COR-L47 (cell line): ENCODE measurements around the gene JDP2.

Experiments used
- DNase-seq: peaks from one replicate; lab custom pipeline; 2025; lab: John Stamatoyannopoulos, UW

The JDP2 gene

DNA sequence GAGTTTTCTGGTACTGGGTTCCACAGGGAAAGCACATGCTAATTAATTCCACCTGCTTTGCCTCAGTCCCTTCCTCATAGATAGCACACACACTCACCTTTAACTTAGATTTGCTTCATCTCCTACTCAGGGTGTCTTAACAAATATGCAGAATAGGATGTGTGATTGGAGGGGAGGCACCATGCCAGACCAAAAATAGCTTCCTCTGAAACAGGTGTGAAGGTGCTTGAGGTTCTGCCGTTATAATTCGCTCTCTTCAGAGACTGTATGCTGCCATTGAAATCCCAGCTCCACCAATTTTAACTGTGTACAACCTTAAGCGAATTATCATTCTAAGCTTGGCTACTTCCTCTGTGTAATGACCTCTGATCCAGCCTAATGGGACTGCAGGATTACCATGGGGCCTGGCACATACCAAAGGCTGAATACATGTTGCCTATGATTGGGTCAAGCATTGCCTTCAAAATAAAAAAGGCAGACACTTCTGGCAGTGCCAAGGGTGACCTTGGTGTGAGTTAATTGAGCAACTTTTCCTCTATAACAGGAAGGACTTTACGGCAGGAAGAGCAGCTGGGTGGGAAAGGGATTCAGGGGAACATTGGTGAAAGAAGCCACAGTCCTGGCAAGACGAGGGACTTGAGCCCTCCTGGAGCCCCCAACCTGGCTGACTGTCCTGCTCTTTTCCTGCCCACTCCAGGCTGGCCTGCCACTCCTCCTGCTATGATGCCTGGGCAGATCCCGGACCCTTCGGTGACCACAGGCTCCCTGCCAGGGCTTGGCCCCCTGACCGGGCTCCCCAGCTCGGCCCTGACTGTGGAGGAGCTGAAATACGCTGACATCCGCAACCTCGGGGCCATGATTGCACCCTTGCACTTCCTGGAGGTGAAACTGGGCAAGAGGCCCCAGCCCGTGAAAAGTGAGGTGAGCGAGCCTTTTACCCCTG, 9.7 kb downstream of the JDP2 start:
- DNase-seq, result no peak

GRCh38 chr14:75438486-75439080, 10.8 kb downstream of the JDP2 start:
- no peak for DNase-seq

DNA sequence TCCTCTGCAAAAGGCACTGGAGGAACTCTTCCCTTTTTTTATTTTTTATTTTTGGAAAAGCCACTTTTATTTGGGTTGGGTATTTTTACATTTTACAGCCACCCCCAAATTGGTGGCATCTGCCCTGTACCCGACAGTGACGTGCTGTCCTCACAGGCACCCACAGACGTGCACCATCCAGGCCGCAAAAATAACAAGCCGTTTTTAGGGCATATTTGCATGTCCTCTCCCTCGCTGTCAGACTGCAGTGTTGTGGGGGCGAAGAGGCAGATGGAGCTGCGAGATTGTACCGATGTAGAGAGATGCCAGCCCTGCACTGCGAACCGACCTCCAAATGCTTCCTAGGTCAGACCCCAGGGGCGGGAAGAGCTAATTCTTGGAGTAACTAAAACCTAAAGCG, 12.2 kb downstream of the JDP2 start:
- DNase-seq, result no peak

- no peak for DNase-seq
Observed at GRCh38 chr14:75440733-75441477, 13.1 kb downstream of the JDP2 start.

GRCh38 chr14:75441728-75442127, 13.9 kb downstream of the JDP2 start:
- no peak for DNase-seq

- no peak for DNase-seq
Observed at GRCh38 chr14:75442166-75442565, 14.3 kb downstream of the JDP2 start.

GRCh38 chr14:75442642-75443041, 14.8 kb downstream of the JDP2 start:
- no peak for DNase-seq

DNA sequence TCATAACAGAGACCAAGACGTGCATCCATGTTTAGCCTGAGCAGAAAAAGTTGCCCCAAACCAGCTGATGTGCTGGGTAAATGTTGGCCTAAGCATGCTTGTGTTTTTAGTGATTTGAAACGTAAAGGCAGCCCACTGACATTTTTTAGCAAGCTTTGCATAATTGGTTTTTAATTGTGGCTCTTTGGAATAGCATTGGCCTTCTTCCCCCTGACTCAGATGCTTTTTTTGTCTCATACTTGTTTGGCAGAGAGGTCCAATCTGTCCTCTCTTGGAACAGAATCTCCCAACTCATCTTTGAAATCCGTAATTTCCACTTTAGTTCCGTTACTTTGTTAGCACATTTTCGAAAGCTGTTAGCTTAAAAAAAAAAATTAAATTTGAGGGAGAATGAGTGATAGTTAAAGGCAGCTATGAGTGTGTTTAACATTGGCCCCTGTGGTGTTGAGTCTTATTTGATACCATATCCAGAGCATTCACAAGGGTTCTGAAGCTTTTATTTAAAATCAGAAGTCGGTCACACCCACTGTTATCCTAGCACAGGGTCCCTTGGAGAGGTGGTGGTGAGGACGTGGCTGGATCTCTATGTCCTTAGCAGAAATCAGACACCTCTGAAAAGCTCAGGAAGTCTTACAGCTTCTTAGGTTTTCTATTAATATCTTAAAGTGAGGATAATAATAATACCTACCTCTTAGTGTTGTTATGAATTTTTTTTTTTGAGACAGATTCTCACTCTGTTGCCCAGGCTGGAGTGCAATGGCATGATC, 15.6 kb downstream of the JDP2 start:
- no peak for DNase-seq

- DNase-seq, result no peak
Observed at GRCh38 chr14:75445236-75445635, 17.4 kb downstream of the JDP2 start.

- DNase-seq, result no peak
Observed at GRCh38 chr14:75445963-75446362, 18.1 kb downstream of the JDP2 start.

DNA sequence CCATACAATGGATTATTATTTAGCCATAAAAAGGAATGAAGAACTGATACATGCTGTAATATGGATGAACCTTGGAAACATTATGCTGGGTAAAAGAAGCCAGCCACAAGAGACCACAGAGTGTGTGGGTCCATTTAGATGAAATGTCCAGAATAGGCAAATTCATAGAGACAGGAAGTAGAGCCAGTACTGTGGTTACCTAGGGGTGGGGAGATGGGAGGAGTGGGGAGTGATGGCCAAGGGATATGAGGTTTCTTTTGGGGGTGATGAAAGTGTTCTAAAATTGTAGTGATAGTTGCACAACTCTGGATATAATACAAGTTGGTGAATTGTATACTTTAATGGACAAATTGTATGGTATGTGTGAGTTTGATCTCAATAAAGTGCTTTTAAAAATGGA, 18.6 kb downstream of the JDP2 start:
- no peak for DNase-seq

DNA sequence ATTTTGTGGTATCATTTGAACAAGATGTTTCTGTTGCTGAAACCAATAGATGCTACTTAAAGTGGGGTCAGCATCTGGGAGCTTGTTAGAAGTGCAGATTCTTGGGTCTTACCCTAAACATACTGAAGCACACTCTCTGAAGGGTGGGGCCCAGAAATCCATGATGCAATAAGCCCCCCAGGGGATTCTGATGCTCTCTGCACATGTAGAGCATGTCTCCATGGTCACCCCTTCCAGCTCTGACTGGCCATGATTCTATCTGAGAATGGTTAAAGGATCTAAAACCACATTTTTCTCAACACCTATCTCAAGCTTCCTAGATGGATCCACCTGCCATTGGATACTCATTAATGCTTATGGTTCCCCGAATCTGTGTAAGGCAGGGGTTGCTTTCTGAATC, 20.4 kb downstream of the JDP2 start:
- DNase-seq, result no peak

DNA sequence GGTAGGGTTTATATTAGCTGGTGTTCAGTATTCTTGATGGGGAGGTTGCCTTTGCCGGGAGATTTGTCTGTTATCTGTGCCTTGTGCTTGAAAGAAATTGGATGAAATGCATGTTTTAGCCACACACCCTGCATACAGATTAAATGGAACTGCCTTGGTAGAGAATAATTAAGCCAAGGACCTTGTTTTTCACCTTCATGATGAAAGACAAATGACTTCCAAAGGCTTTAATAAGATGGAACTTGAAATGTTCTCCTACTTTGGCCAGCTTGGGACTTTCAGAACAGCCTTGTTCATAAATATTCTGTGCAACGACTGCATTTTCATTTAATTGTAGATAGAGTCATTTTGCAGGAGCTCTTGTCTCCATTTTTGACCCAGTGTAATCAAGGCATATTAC, 21.2 kb downstream of the JDP2 start:
- no peak for DNase-seq

- DNase-seq, result peak; percentile 4
Observed at GRCh38 chr14:75449696-75450095, 21.9 kb downstream of the JDP2 start.

DNA sequence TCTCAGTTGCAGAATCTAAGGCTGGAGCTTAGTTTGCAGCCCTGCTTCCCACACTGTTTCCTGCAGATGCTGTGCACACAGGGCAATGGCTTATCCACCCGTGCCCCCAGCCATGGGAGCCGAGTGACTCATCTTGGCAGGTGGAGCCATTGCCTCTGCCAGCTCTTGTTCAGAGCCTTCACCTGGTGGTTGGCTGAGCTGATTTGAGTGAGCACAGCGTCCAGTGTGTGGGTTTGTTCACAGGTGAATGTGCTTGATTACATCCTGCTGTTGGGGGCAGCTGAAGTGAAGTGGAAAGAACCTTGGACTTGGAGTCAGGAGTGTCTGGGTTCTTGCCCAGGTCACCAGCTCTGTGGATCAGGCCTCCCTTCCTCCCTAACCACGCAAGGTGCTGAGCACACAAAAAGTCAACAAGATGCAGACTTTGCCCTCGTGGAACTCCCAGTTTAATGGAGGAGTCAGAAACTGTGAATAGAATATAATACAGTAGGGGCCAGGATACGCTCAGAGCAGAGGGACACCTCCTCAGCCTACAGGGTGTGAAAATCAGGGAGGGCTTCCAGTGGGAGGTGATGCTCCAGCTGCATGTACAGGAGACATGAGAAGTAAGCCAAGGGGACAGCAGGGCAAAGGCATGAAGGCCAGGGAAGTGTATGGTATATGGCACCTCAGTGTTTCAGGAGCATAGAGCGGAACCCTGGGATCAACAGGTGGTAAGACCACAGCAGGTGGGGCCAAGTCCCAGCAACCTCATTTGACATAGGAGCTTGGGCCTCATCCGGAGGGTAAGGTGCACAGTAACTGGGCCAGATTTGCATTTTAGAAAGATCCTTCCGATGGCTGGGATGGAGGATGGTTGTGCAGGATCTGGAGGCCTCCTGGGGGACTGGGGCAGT, 22.8 kb downstream of the JDP2 start:
- DNase-seq, result peak; percentile 68

DNA sequence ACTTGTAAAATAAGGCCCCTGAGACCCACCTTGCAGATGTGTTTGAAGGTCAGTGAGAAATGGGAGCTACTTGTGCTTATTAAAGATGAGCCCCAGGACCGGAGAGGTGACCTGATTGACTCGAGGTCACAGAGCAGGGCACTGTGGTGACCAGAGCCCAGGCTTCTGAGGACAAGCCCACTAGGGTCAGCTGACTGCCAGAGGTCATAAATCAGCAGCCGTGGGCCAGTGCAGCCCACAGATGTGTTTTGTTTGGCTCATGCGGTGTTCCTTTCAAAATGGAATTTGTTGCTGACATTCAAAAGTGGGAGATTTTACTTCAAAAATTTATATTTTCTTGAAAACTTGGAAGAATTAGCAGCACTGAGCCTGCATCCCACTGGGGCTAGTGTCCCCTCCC, 24.5 kb downstream of the JDP2 start:
- DNase-seq, result no peak

DNA sequence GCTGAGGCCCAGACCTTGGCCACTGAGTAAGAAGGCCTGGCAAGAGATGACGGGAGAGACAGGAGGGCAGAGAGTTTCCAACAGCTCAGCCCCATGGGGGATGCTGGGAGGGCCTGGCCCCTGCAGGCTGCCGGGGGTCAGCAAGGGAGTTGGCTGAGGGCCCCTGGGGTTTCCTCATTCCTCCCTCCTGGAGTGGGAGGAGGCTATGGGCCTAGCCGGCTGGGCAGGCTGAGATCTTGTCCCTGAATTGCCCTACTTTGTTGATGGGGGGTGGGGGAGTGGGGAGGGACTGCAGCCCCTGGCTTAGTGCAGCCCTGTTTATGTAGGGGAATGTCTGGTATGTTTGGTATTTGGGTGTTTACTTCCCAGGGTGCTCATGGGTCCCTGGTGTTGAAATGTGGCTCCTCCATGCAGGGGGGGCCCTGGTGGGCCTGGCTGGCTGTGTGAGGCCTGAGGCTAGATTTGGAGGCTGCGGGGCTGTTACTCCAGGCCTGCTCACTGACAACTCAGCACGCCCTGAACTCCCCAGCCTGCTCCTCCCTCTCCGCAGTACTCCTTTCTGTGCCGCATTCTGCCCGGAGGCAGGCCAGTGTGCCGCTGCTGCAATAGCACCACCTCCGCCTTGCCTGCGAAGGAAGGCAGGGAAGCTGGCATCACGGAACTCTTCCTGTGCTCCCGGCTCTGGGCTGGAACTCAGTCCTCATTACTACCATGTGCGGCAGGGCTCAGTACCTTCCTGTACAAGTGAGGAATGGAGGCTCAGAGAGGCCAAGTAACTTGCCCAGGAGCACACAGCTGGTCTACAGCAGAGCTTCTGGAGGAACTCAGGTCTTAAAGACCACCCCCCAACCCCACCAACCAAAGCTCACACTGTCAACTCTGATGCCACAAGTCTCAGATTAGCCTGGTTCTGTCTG, 25.3 kb downstream of the JDP2 start:
- DNase-seq, result no peak

- DNase-seq, result no peak
Observed at GRCh38 chr14:75453817-75454434, 26.1 kb downstream of the JDP2 start.

- DNase-seq, result no peak
Observed at GRCh38 chr14:75454963-75455546, 27.2 kb downstream of the JDP2 start.
